Globus pallidus (tissue), 1 donor: ENCODE data around the gene SCAF1.

Experiments used
- DNase-seq: peaks from one replicate; pipeline ENCODE4 v3.0.0-alpha.2; 2015; ENCODE audit warnings: low spot score

The SCAF1 gene

GRCh38 chr19:49666120-49666444, 24.1 kb downstream of the SCAF1 start:
- DNase-seq, result no peak

GRCh38 chr19:49667473-49667872, 25.5 kb downstream of the SCAF1 start:
- DNase-seq, result no peak

- no peak for DNase-seq
These were observed 27.5 kb downstream of the SCAF1 start for GRCh38 chr19:49669516-49669915.

GRCh38 chr19:49672131-49672919, 30.3 kb downstream of the SCAF1 start:
- DNase-seq, result peak; percentile 73

- DNase-seq, result no peak
These were observed 34.3 kb downstream of the SCAF1 start for GRCh38 chr19:49676136-49676783.

GRCh38 chr19:49676784-49677230, 34.8 kb downstream of the SCAF1 start:
- peak; percentile 100 for DNase-seq

GRCh38 chr19:49677231-49677900, 35.4 kb downstream of the SCAF1 start, which contains the start of gene PRMT1:
PRMT1 (plus strand) TSS chr19:49677271; CDS start chr19:49677281, 10 bp downstream.
- DNase-seq, result no peak

- no peak for DNase-seq
These were observed 36.1 kb downstream of the SCAF1 start for GRCh38 chr19:49677901-49678674.

GRCh38 chr19:49678985-49679770, 37.2 kb downstream of the SCAF1 start:
- no peak for DNase-seq

- no peak for DNase-seq
These were observed 37.9 kb downstream of the SCAF1 start for GRCh38 chr19:49679771-49680413.

GRCh38 chr19:49680421-49681351, 38.7 kb downstream of the SCAF1 start:
- peak; percentile 84 for DNase-seq

GRCh38 chr19:49681830-49682229, 39.8 kb downstream of the SCAF1 start:
- DNase-seq, result no peak

GRCh38 chr19:49682274-49682673, 40.3 kb downstream of the SCAF1 start:
- no peak for DNase-seq

- DNase-seq, result no peak
These were observed 41.8 kb downstream of the SCAF1 start for GRCh38 chr19:49683814-49684250.

- DNase-seq, result no peak
These were observed 42.4 kb downstream of the SCAF1 start for GRCh38 chr19:49684251-49684982.

GRCh38 chr19:49684983-49685553, 43.1 kb downstream of the SCAF1 start:
- no peak for DNase-seq

GRCh38 chr19:49685845-49686332, 43.9 kb downstream of the SCAF1 start:
- no peak for DNase-seq

- DNase-seq, result no peak
These were observed 44.6 kb downstream of the SCAF1 start for GRCh38 chr19:49686503-49687088.
